SK-N-MC (cell line): ENCODE data around the gene IHH.

Experiments
- EZH2 ChIP-seq: fragments of 200-600 bp; sonication (generic); IDR thresholded peaks from one replicate; pipeline ENCODE4 v1.6.1; 2017; ENCODE audit warnings: antibody characterized with exemption
- FOXP2 ChIP-seq: optimal IDR thresholded peaks from 2 replicates; pipeline ENCODE3; 2011; ENCODE audit warnings: mild to moderate bottlenecking, moderate library complexity; ENCODE audit not compliant: insufficient read depth; ENCODE audit errors: extremely low read length, control extremely low read depth
- POLR2AphosphoS5 ChIP-seq: IDR thresholded peaks from 2 replicates; pipeline ENCODE4 v1.6.1; 2012; ENCODE audit warnings: mild to moderate bottlenecking, low read depth, low read length, borderline replicate concordance

GRCh38 chr2:219028996-219029828 lies 31.5 kb downstream of the IHH start:
- TF ChIP-seq EZH2 (no peak), FOXP2 (no peak), POLR2AphosphoS5 (no peak)
